Endodermal cell (in vitro differentiated cells): ENCODE results near the gene MLLT1. TPM values are rescaled to one million over a fixed set of nuclear protein-coding genes. Genes with fewer than 3 reads are reported as not detected.

Experiments
- DNase-seq: peaks from one replicate; pipeline ENCODE4 v3.0.0-alpha.2; 2017
- H3K27ac ChIP-seq: 2 replicates; pipeline ENCODE4 v1.5.1; 2013; ENCODE audit warnings: mild to moderate bottlenecking, low read depth, low read length, moderate library complexity
- H3K27me3 ChIP-seq: 2 replicates; pipeline ENCODE4 v1.6.1; 2013; ENCODE audit warnings: mild to moderate bottlenecking, low read length, moderate library complexity; ENCODE audit not compliant: insufficient read depth, control insufficient read depth, poor library complexity, severe bottlenecking
- H3K36me3 ChIP-seq: 2 replicates; pipeline ENCODE4 v1.7.0; 2013; ENCODE audit warnings: mild to moderate bottlenecking, low read length, moderate library complexity; ENCODE audit not compliant: control insufficient read depth, insufficient read depth
- H3K4me1 ChIP-seq: one replicate; pipeline ENCODE4 v1.7.0; 2013; ENCODE audit warnings: low read length; ENCODE audit not compliant: control insufficient read depth, insufficient read depth
- H3K4me3 ChIP-seq: 2 replicates; pipeline ENCODE4 v1.5.1; 2013; ENCODE audit warnings: mild to moderate bottlenecking, low read length, moderate library complexity
- H3K9ac ChIP-seq: 2 replicates; pipeline ENCODE4 v1.6.1; 2013; ENCODE audit warnings: mild to moderate bottlenecking, low read length, moderate library complexity; ENCODE audit not compliant: poor library complexity, severe bottlenecking; ENCODE audit errors: extremely low read depth
- H3K9me3 ChIP-seq: 2 replicates; pipeline ENCODE4 v1.6.1; 2013; ENCODE audit warnings: mild to moderate bottlenecking, low read length, moderate library complexity; ENCODE audit not compliant: control insufficient read depth
- H3K27ac Mint-ChIP-seq: 2 replicates; pipeline ENCODE4 v1.8.0; 2020; ENCODE audit warnings: mixed read lengths
- H3K27me3 Mint-ChIP-seq: 2 replicates; pipeline ENCODE4 v1.8.0; 2021; ENCODE audit warnings: mild to moderate bottlenecking, mixed read lengths; ENCODE audit not compliant: insufficient read depth
- H3K36me3 Mint-ChIP-seq: 2 replicates; pipeline ENCODE4 v1.8.0; 2020; ENCODE audit warnings: low read depth, mixed read lengths
- H3K4me1 Mint-ChIP-seq: 2 replicates; pipeline ENCODE4 v1.8.0; 2020; ENCODE audit warnings: mixed read lengths
- H3K4me3 Mint-ChIP-seq: 2 replicates; pipeline ENCODE4 v1.8.0; 2020; ENCODE audit warnings: mild to moderate bottlenecking, moderate library complexity, mixed read lengths
- H3K9me3 Mint-ChIP-seq: 2 replicates; pipeline ENCODE4 v1.8.0; 2020; ENCODE audit warnings: mild to moderate bottlenecking, mixed read lengths
- CTCF ChIP-seq: fragments of 200-600 bp; sonication (generic); conservative IDR thresholded peaks from 2 replicates; pipeline ENCODE4 v1.5.0; 2021; ENCODE audit warnings: antibody characterized with exemption, mild to moderate bottlenecking
- WGBS, 2 experiments: methylation state at CpG; one replicate each; pipeline versions ENCODE4 v1.1.5 to v1.1.7; 2013; ENCODE audit warnings: missing lambda C conversion rate in 2 of 2, mixed read lengths in 1 of 2; ENCODE audit not compliant: insufficient coverage in 1 of 2, insufficient read length in 1 of 2; 5-methylcytosine and 5-hydroxymethylcytosine counted together
- total RNA-seq, 2 donors: library from RNA; stranded (reverse); fragmentation: NEBNext Ultra II Directional in 1 of 2; extraction: Animal tissue kit (Norgen Biotek cat#: 25700) in 1 of 2; gene quantifications; 2 replicates in 1 of 2; 3 replicates in 1 of 2; pipeline ENCODE4 v1.2.1, GENCODE V29; 2021

MLLT1 gene
- total RNA-seq, 2 donors from 2014 or later, result 50.1 to 51.8 TPM

- DNase-seq, result no peak
- 94 to 95% methylated on average over 11 to 13 of the region's 13 CpGs for WGBS, 2 experiments
- Histone ChIP-seq H3K27ac (no peak overlapping the region), H3K27me3 (no peaks in the 10 kb centered on the region), H3K4me3 (no peak overlapping the region), H3K36me3 (peaks cover 59% of the 10 kb centered on the region), H3K9me3 (peaks cover 26% of the 10 kb centered on the region), H3K4me1 (no peaks in the 10 kb centered on the region), H3K9ac (no peak overlapping the region)
- TF ChIP-seq CTCF, result no peak
- H3K27me3 Mint-ChIP-seq, result no peaks in the 10 kb centered on the region
- H3K27ac Mint-ChIP-seq, result no peak overlapping the region
- no peak overlapping the region for H3K4me3 Mint-ChIP-seq
- H3K4me1 Mint-ChIP-seq, result no peaks in the 10 kb centered on the region
- H3K9me3 Mint-ChIP-seq, result peaks cover 22% of the 10 kb centered on the region
- peaks cover 63% of the 10 kb centered on the region for H3K36me3 Mint-ChIP-seq
These were observed 28.9 kb downstream of the MLLT1 start for GRCh38 chr19:6250909-6251308.

GRCh38 chr19:6250024-6250615 lies 29.7 kb downstream of the MLLT1 start:
- Histone ChIP-seq H3K9me3 (peaks cover 29% of the 10 kb centered on the region), H3K9ac (no peak overlapping the region), H3K36me3 (peaks cover 60% of the 10 kb centered on the region), H3K27me3 (no peaks in the 10 kb centered on the region), H3K4me3 (no peak overlapping the region), H3K4me1 (no peaks in the 10 kb centered on the region), H3K27ac (no peak overlapping the region)
- no peak for DNase-seq
- H3K9me3 Mint-ChIP-seq, result peaks cover 24% of the 10 kb centered on the region
- H3K36me3 Mint-ChIP-seq, result peaks cover 62% of the 10 kb centered on the region
- H3K27me3 Mint-ChIP-seq, result no peaks in the 10 kb centered on the region
- H3K27ac Mint-ChIP-seq, result no peak overlapping the region
- no peak for TF ChIP-seq CTCF
- H3K4me3 Mint-ChIP-seq, result no peak overlapping the region
- WGBS, 2 experiments, result 92 to 100% methylated on average over 3 to 4 of the region's 4 CpGs
- H3K4me1 Mint-ChIP-seq, result no peaks in the 10 kb centered on the region

- Mint-ChIP-seq H3K4me1 (peaks cover 1% of the 10 kb centered on the region), H3K36me3 (peaks cover 67% of the 10 kb centered on the region), H3K27ac (no peak overlapping the region), H3K27me3 (no peaks in the 10 kb centered on the region), H3K4me3 (no peak overlapping the region), H3K9me3 (peaks cover 28% of the 10 kb centered on the region)
- Histone ChIP-seq H3K4me1 (no peaks in the 10 kb centered on the region), H3K9ac (no peak overlapping the region), H3K36me3 (peaks cover 54% of the 10 kb centered on the region), H3K27me3 (no peaks in the 10 kb centered on the region), H3K4me3 (no peak overlapping the region), H3K27ac (no peak overlapping the region), H3K9me3 (peaks cover 29% of the 10 kb centered on the region)
- no peak for DNase-seq
- no peak for TF ChIP-seq CTCF
- 97 to 100% methylated on average over 4 to 9 of the region's 9 CpGs for WGBS, 2 experiments
These were observed 30.5 kb downstream of the MLLT1 start for GRCh38 chr19:6249296-6249695.
